ENCODE results near the gene CELSR2.
"Not testable (repeated sequence)": the region's sequence is repeated elsewhere in the genome, so short reads cannot be mapped to it uniquely, and the experiment has no call there.

DNA sequence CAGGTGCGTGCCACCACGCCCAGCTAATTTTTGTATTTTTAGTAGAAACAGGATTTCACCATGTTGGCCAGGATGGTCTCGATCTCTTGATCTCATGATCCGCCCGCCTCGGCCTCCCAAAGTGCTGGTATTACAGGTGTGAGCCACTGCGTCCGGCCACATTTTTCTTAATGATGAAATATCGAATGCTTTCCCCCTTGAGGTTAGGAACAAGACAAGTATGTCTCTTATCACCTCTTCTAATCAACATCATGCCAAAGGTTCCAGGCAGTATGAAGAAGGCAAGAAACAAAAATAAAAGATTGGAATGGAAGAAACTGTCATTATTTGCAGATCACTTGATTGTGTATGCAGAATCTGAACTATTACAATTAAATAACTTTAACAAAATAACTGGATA is 28.1 kb upstream of the CELSR2 start:
- TF ChIP-seq, protein P1, sequence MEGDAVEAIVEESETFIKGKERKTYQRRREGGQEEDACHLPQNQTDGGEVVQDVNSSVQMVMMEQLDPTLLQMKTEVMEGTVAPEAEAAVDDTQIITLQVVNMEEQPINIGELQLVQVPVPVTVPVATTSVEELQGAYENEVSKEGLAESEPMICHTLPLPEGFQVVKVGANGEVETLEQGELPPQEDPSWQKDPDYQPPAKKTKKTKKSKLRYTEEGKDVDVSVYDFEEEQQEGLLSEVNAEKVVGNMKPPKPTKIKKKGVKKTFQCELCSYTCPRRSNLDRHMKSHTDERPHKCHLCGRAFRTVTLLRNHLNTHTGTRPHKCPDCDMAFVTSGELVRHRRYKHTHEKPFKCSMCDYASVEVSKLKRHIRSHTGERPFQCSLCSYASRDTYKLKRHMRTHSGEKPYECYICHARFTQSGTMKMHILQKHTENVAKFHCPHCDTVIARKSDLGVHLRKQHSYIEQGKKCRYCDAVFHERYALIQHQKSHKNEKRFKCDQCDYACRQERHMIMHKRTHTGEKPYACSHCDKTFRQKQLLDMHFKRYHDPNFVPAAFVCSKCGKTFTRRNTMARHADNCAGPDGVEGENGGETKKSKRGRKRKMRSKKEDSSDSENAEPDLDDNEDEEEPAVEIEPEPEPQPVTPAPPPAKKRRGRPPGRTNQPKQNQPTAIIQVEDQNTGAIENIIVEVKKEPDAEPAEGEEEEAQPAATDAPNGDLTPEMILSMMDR (conservative IDR thresholded peaks at IDR 0.05; ENCODE audit: low read depth, low read length) = not testable (repeated sequence)
- not testable (repeated sequence) for TF ChIP-seq EZH2 (IDR thresholded peaks at IDR 0.05; ENCODE audit: borderline replicate concordance, low read depth, low read length, poor library complexity, severe bottlenecking)
